PC-3 (cell line): ENCODE measurements around the gene TBC1D2. TPM values are rescaled to one million over a fixed set of nuclear protein-coding genes. Genes with fewer than 3 reads are reported as not detected.

Experiments used
- ATAC-seq: fragments of 200-7000 bp; cut with Tn5 transposase; 2 replicates; pipeline ENCODE4 v1.9.1; 2020; ENCODE audit warnings: mild to moderate bottlenecking, moderate library complexity
- Bru-seq: library from RNA; stranded (reverse); fragments of 400-500 nt; gene quantifications from one replicate; lab custom pipeline; 2021; lab: Mats Ljungman, UMichigan
- BruChase-seq, 2 experiments: library from RNA; stranded (reverse); fragments of 400-500 nt; gene quantifications; one replicate each; lab custom pipeline; 2021; lab: Mats Ljungman, UMichigan
- BruUV-seq: library from RNA; stranded (reverse); fragments of 400-500 nt; replicated peaks from 2 replicates; lab custom pipeline; 2021; lab: Mats Ljungman, UMichigan
- CTCF ChIA-PET: fragments of 300-600 bp; sonication (Branson Sonifier 250); formaldehyde crosslinking; loops from one replicate; lab custom pipeline; 2022; ENCODE audit warnings: antibody characterized with exemption; lab: Charles Lee
- POLR2A ChIA-PET: fragments of 300-600 bp; sonication (Branson Sonifier 250); formaldehyde crosslinking; loops from one replicate; lab custom pipeline; 2022; ENCODE audit warnings: antibody characterized with exemption; ENCODE audit not compliant: unreplicated experiment; lab: Charles Lee
- DNase-seq: peaks from one replicate; pipeline ENCODE4 v3.0.0-alpha.2; 2015
- H2AFZ ChIP-seq: fragments of 300-600 bp; sonication (generic); 2 replicates; pipeline ENCODE4 v1.6.0; 2016; ENCODE audit warnings: antibody characterized with exemption, low read length
- H3F3A ChIP-seq: fragments of 300-600 bp; sonication (generic); one replicate; pipeline ENCODE4 v1.6.0; 2017; ENCODE audit warnings: antibody characterized with exemption, low read length, control low read depth, mild to moderate bottlenecking; ENCODE audit not compliant: unreplicated experiment
- H3K27ac ChIP-seq: fragments of 300-600 bp; sonication (generic); 2 replicates; pipeline ENCODE4 v1.5.1; 2016; ENCODE audit warnings: mild to moderate bottlenecking, low read length
- H3K27me3 ChIP-seq: fragments of 300-600 bp; sonication (generic); 2 replicates; pipeline ENCODE4 v1.6.1; 2016; ENCODE audit warnings: low read length, mixed read lengths
- H3K36me3 ChIP-seq: fragments of 300-600 bp; sonication (generic); 2 replicates; pipeline ENCODE4 v1.6.1; 2016; ENCODE audit warnings: low read depth, mixed run types, low read length, mixed read lengths
- H3K4me1 ChIP-seq: fragments of 300-600 bp; sonication (generic); 2 replicates; pipeline ENCODE4 v1.5.1; 2016; ENCODE audit warnings: low read length; ENCODE audit not compliant: insufficient read depth
- H3K4me2 ChIP-seq: fragments of 300-600 bp; sonication (generic); 2 replicates; pipeline ENCODE4 v1.6.0; 2016; ENCODE audit warnings: low read length
- H3K4me3 ChIP-seq: fragments of 300-600 bp; sonication (generic); 2 replicates; pipeline ENCODE4 v1.5.1; 2016; ENCODE audit warnings: mild to moderate bottlenecking, low read length, mixed read lengths
- H3K79me2 ChIP-seq: fragments of 300-600 bp; sonication (generic); 2 replicates; pipeline ENCODE4 v1.6.1; 2017; ENCODE audit warnings: low read length, mixed read lengths
- H3K9ac ChIP-seq: fragments of 300-600 bp; sonication (generic); 2 replicates; pipeline ENCODE4 v1.6.0; 2016; ENCODE audit warnings: mild to moderate bottlenecking, low read length
- H3K9me2 ChIP-seq: fragments of 300-600 bp; sonication (generic); replicated peaks from 2 replicates; pipeline ENCODE4 v1.6.1; 2016; ENCODE audit warnings: mixed run types, low read length, mixed read lengths
- H3K9me3 ChIP-seq: fragments of 300-600 bp; sonication (generic); 2 replicates; pipeline ENCODE4 v1.6.1; 2016; ENCODE audit warnings: low read length, mixed read lengths
- H4K20me1 ChIP-seq: fragments of 300-600 bp; sonication (generic); 2 replicates; pipeline ENCODE4 v1.6.1; 2016; ENCODE audit warnings: low read length, mixed read lengths
- CTCF ChIP-seq: fragments of 300-600 bp; sonication (generic); conservative IDR thresholded peaks from 2 replicates; pipeline ENCODE4 v1.5.1; 2017; ENCODE audit warnings: antibody characterized with exemption, low read depth, mild to moderate bottlenecking, low read length
- EZH2 ChIP-seq: fragments of 300-600 bp; sonication (generic); IDR thresholded peaks from one replicate; pipeline ENCODE4 v1.6.1; 2017; ENCODE audit warnings: antibody characterized with exemption, mild to moderate bottlenecking, low read length; ENCODE audit not compliant: unreplicated experiment
- EZH2phosphoT487 ChIP-seq: fragments of 300-600 bp; sonication (generic); IDR thresholded peaks from 2 replicates; pipeline ENCODE4 v1.6.1; 2018; ENCODE audit warnings: mild to moderate bottlenecking, antibody characterized with exemption, low read length, borderline replicate concordance
- intact Hi-C: fragments of 100-400 bp; cut with micrococcal nuclease; formaldehyde crosslinking; loops from 2 replicates; pipeline ENCODE4 v1.9.0; 2023
- long read RNA-seq: library from polyadenylated mRNA; unstranded; transcript quantifications from one replicate; pipeline ENCODE4 v2.0.0, GENCODE V29; 2021; ENCODE audit not compliant: unreplicated experiment
- total RNA-seq: library from RNA; depleted of rRNA; stranded (reverse); fragments of >200 nt; gene quantifications from 2 replicates; pipeline ENCODE4 v1.2.3, GENCODE V29; 2014; rRNA removed

TBC1D2 gene
- total RNA-seq (7.4 and 8.2 TPM in 2 replicates), Bru-seq, nascent RNA (percentile 50 among the genes with signal in this experiment), BruChase-seq, experiment 1, labeled RNA remaining after a 6-hour chase (percentile 48 among the genes with signal in this experiment), BruChase-seq, experiment 2, labeled RNA remaining after a 2-hour chase (percentile 46 among the genes with signal in this experiment)
- long read RNA-seq, partial matches to known transcripts: 7 of 14 reads
- long read RNA-seq, other reads (novel, unspliced or antisense): 3 of 14 reads

GRCh38 chr9:98255578-98256296 is at the start of gene TBC1D2:
TSS of gene TBC1D2 (minus strand) at chr9:98255649. CDS start at chr9:98255541, 108 bp downstream.
- intact Hi-C loops: no loop called here
- H3K9me3 ChIP-seq: no peaks in the 10 kb centered on the region
- DNase-seq: peak; percentile 91
- H3K4me3 ChIP-seq: peak within 1 kb of the TSS; percentile 100
- no peaks in the 10 kb centered on the region for H3K36me3 ChIP-seq
- H2AFZ ChIP-seq: peak within 1 kb of the TSS; percentile 99
- peak; percentile 90 for ATAC-seq
- no peaks in the 10 kb centered on the region for H4K20me1 ChIP-seq
- peak within 1 kb of the TSS; percentile 99 for H3K4me2 ChIP-seq
- peaks cover 30% of the 10 kb centered on the region for H3K79me2 ChIP-seq
- BruUV-seq: TSS peak; percentile 50
- POLR2A ChIA-PET: interaction anchor here (0.5 to 1.2 kb wide), 5 partner anchors 24 to 353 kb away, joined by 3 to 13 read pairs (median 3); partner anchors contain the start of gene NANS
- H3F3A ChIP-seq: no peaks in the 10 kb centered on the region
- no peaks in the 10 kb centered on the region for H3K9me2 ChIP-seq
- peaks cover 43% of the 10 kb centered on the region for H3K4me1 ChIP-seq
- H3K27me3 ChIP-seq: no peaks in the 10 kb centered on the region
- TF ChIP-seq EZH2phosphoT487 (no peak), CTCF (no peak), EZH2 (no peak)
- peak within 1 kb of the TSS; percentile 84 for H3K9ac ChIP-seq
- CTCF ChIA-PET: no interaction called here
- H3K27ac ChIP-seq: peak within 1 kb of the TSS; percentile 75

- no peak overlapping the region for H3K4me2 ChIP-seq
- no peaks in the 10 kb centered on the region for H4K20me1 ChIP-seq
- no peak for DNase-seq
- intact Hi-C loops: no loop called here
- TF ChIP-seq EZH2 (no peak), EZH2phosphoT487 (no peak), CTCF (no peak)
- ChIA-PET POLR2A (no interaction called here), CTCF (no interaction called here)
- H3K36me3 ChIP-seq: no peaks in the 10 kb centered on the region
- no peaks in the 10 kb centered on the region for H3K9me3 ChIP-seq
- no peaks in the 10 kb centered on the region for H3F3A ChIP-seq
- H3K4me1 ChIP-seq: no peaks in the 10 kb centered on the region
- H3K79me2 ChIP-seq: no peaks in the 10 kb centered on the region
- H3K9me2 ChIP-seq: no peaks in the 10 kb centered on the region
- BruUV-seq: no TSS peak
- H3K27me3 ChIP-seq: no peaks in the 10 kb centered on the region
- H3K9ac ChIP-seq: no peak overlapping the region
- H2AFZ ChIP-seq: no peak overlapping the region
- H3K4me3 ChIP-seq: no peak overlapping the region
- ATAC-seq: no peak
- H3K27ac ChIP-seq: no peak overlapping the region
Measured at GRCh38 chr9:98304381-98304780, 48.9 kb upstream of the TBC1D2 start.

GRCh38 chr9:98303633-98304125 is 48.2 kb upstream of the TBC1D2 start:
- Histone ChIP-seq H3F3A (no peaks in the 10 kb centered on the region), H3K4me3 (no peak overlapping the region), H3K4me2 (no peak overlapping the region), H3K9me3 (no peaks in the 10 kb centered on the region), H3K27ac (no peak overlapping the region), H3K36me3 (no peaks in the 10 kb centered on the region), H3K9ac (no peak overlapping the region), H3K4me1 (no peaks in the 10 kb centered on the region), H2AFZ (no peak overlapping the region), H3K27me3 (no peaks in the 10 kb centered on the region), H3K79me2 (no peaks in the 10 kb centered on the region), H4K20me1 (no peaks in the 10 kb centered on the region), H3K9me2 (no peaks in the 10 kb centered on the region)
- POLR2A ChIA-PET: no interaction called here
- TF ChIP-seq CTCF: no peak
- no peak for TF ChIP-seq EZH2
- no peak for TF ChIP-seq EZH2phosphoT487
- intact Hi-C loops: no loop called here
- BruUV-seq: no TSS peak
- CTCF ChIA-PET: no interaction called here
- ATAC-seq (no peak), DNase-seq (no peak)
